ENCODE measurements around the gene ARID1B. TPM values are rescaled to one million over a fixed set of nuclear protein-coding genes. Genes with fewer than 3 reads are reported as not detected.

ARID1B gene
- total and polyA plus RNA-seq, 9 of the 15 experiments (the other 6 are each of a cell fraction or from before 2014, with no cell fraction given): 12.5 to 50.5 (median 25.8) TPM

- TF ChIP-seq ZNF518B (CRISPR knock-in tag; IDR thresholded peaks at IDR 0.05) (no peak), KDM5B (IDR thresholded peaks at IDR 0.05; ENCODE audit: insufficient replicate concordance, low read depth, low read length) (peak; percentile 19), GATAD2A (IDR thresholded peaks at IDR 0.05) (0 out of 2 replicates have a peak, but pooled peaks have one; percentile 36), THAP7 (CRISPR knock-in tag; IDR thresholded peaks at IDR 0.05) (0 out of 2 replicates have a peak, but pooled peaks have one; percentile 65), ARHGAP35 (IDR thresholded peaks at IDR 0.05; ENCODE audit: partially characterized antibody) (no peak), NONO (IDR thresholded peaks at IDR 0.05; ENCODE audit: low read depth in 2 of 2, low read length in 1 of 2) (peak; percentile 39 to 88; a peak in 3 of 4 replicates), MED1 (CRISPR knock-in tag; IDR thresholded peaks at IDR 0.05; ENCODE audit: borderline replicate concordance) (no peak), MAFG (tag; conservative IDR thresholded peaks at IDR 0.05) (no peak), HBP1 (CRISPR knock-in tag; IDR thresholded peaks at IDR 0.05) (no peak), SLC30A9 (CRISPR knock-in tag; IDR thresholded peaks at IDR 0.05) (no peak), PML (IDR thresholded peaks at IDR 0.05; ENCODE audit: low read length) (no peak), TCF7 (IDR thresholded peaks at IDR 0.05; ENCODE audit: borderline replicate concordance) (no peak), HDAC8 (tag; IDR thresholded peaks at IDR 0.05) (no peak), MEF2D (tag; conservative IDR thresholded peaks at IDR 0.05; ENCODE audit: low read depth) (no peak), E2F6 (IDR thresholded peaks at IDR 0.05; ENCODE audit: borderline replicate concordance in 1 of 2, extremely low read depth in 1 of 2, insufficient read depth in 1 of 2, insufficient read length in 1 of 2, low read depth in 1 of 2, low read length in 1 of 2, poor library complexity in 1 of 2, severe bottlenecking in 1 of 2) (peak in 1 of 2 experiments; percentile 20), FOSL1 (tag; conservative IDR thresholded peaks at IDR 0.05) (no peak), GATA2 (CRISPR knock-in tag; IDR thresholded peaks at IDR 0.05) (no peak), POLR2G (IDR thresholded peaks at IDR 0.05; ENCODE audit: low read depth, low read length) (peak; percentile 75), ZBTB34 (CRISPR knock-in tag; IDR thresholded peaks at IDR 0.05) (no peak)
Measured at GRCh38 chr6:156778454-156779205, 1.5 kb downstream of the ARID1B start (continued).
